Measurements from ENCODE around the gene MCM3. TPM values are rescaled to one million over a fixed set of nuclear protein-coding genes. Genes with fewer than 3 reads are reported as not detected.

The MCM3 gene
- polyA plus RNA-seq = 8.6 and 8.8 TPM in 2 replicates
- polyA minus RNA-seq = 9.7 and 13.8 TPM in 2 replicates

DNA sequence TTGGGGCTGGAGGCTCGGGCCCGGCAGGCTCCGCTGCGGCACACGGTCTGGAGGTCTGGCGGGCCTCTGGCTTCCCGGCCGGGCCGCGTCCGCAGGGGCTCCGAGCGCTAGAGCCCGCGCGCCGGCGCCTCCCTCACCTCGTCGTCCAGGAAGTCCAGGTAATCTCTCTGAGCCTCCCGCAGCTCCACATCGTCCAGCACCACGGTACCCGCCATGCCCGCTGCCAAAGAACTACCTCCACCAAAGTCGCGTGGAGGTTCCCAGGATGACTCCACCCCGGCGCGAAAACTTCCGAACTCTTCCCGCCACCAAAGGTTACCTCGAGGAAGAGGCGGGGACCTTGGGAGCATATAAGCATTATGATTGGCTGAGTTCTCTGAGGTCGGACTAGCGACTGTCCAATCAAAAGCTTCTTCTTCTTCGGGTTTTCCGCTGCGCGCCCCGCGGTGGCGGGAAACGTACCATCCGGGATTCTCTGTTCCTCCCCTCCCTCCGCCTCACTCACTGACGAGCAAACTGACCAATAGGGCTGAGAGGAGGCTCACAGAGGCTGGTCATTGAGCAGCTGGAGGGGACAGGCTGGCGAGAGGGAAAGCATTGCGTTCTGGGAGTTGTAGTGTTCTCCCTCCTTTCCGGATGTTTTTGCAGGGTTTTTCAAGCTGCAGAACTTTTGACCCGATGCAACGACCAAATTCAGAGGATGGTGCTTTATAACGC, at the start of gene MCM3:
MCM3 (minus strand) TSS at position 283 of the 717 bp plus-strand sequence; CDS start at position 215, 68 bp downstream.
- H3K36me3 ChIP-seq (ENCODE audit: insufficient read depth, low read length) = no peaks in the 10 kb centered on the region
- H3K4me3 ChIP-seq (ENCODE audit: low read length) = peak within 1 kb of the TSS; percentile 86
- H3K27me3 ChIP-seq (ENCODE audit: insufficient read depth, low read depth, low read length) = no peaks in the 10 kb centered on the region
- H3K4me2 ChIP-seq (ENCODE audit: low read length) = peak within 1 kb of the TSS; percentile 77
- no peak within 1 kb of the TSS for H3K27ac ChIP-seq (ENCODE audit: low read length)
- TF ChIP-seq EP300 (conservative IDR thresholded peaks at IDR 0.05; ENCODE audit: poor library complexity, severe bottlenecking) (no peak), MXI1 (conservative IDR thresholded peaks at IDR 0.05; ENCODE audit: poor library complexity, severe bottlenecking) (peak; percentile 98)
- TF ChIP-seq, protein P1, sequence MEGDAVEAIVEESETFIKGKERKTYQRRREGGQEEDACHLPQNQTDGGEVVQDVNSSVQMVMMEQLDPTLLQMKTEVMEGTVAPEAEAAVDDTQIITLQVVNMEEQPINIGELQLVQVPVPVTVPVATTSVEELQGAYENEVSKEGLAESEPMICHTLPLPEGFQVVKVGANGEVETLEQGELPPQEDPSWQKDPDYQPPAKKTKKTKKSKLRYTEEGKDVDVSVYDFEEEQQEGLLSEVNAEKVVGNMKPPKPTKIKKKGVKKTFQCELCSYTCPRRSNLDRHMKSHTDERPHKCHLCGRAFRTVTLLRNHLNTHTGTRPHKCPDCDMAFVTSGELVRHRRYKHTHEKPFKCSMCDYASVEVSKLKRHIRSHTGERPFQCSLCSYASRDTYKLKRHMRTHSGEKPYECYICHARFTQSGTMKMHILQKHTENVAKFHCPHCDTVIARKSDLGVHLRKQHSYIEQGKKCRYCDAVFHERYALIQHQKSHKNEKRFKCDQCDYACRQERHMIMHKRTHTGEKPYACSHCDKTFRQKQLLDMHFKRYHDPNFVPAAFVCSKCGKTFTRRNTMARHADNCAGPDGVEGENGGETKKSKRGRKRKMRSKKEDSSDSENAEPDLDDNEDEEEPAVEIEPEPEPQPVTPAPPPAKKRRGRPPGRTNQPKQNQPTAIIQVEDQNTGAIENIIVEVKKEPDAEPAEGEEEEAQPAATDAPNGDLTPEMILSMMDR (IDR thresholded peaks at IDR 0.05; ENCODE audit: poor library complexity, severe bottlenecking) = peak; percentile 65
- no peaks in the 10 kb centered on the region for H3K9me3 ChIP-seq (ENCODE audit: low read length)
- peaks cover 18% of the 10 kb centered on the region for H3K79me2 ChIP-seq (replicated peaks; ENCODE audit: insufficient read depth, low read length)
- H3K9me2 ChIP-seq (ENCODE audit: insufficient read depth, low read length) = no peaks in the 10 kb centered on the region
- H2AFZ ChIP-seq (ENCODE audit: low read depth, low read length) = peak within 1 kb of the TSS; percentile 53
- H4K20me1 ChIP-seq (ENCODE audit: insufficient read depth) = no peaks in the 10 kb centered on the region
- peak within 1 kb of the TSS; percentile 14 for H3K9ac ChIP-seq (ENCODE audit: low read length)
- H3F3A ChIP-seq (ENCODE audit: insufficient read depth, low read length, poor library complexity, severe bottlenecking) = no peaks in the 10 kb centered on the region

DNA sequence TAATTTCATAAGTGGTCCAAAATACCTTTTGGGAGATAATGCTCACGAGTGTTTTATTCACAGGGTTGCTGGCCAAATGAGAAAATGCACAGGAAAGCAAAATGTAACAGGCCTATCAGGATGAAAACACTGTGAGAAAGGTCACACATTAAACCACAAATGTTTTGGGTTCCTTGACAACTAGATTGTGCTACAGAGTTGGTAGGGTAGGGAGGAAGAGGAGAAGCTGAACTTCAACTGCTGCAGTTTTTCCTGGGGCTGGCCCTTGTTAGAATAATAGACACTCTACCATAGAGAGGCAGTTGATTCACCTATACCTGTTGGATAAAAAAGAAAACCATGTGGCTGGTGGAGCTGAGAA, 49.3 kb upstream of the MCM3 start:
- Histone ChIP-seq H3F3A (ENCODE audit: insufficient read depth, low read length, poor library complexity, severe bottlenecking) (no peaks in the 10 kb centered on the region), H3K79me2 (replicated peaks; ENCODE audit: insufficient read depth, low read length) (no peaks in the 10 kb centered on the region), H2AFZ (ENCODE audit: low read depth, low read length) (no peak overlapping the region), H3K27ac (ENCODE audit: low read length) (no peak overlapping the region), H4K20me1 (ENCODE audit: insufficient read depth) (no peaks in the 10 kb centered on the region), H3K9ac (ENCODE audit: low read length) (no peak overlapping the region), H3K4me2 (ENCODE audit: low read length) (no peak overlapping the region), H3K36me3 (ENCODE audit: insufficient read depth, low read length) (no peaks in the 10 kb centered on the region), H3K4me3 (ENCODE audit: low read length) (no peak overlapping the region), H3K9me2 (ENCODE audit: insufficient read depth, low read length) (no peaks in the 10 kb centered on the region), H3K9me3 (ENCODE audit: low read length) (no peaks in the 10 kb centered on the region), H3K27me3 (ENCODE audit: insufficient read depth, low read depth, low read length) (no peaks in the 10 kb centered on the region)
- TF ChIP-seq EZH2 (IDR thresholded peaks at IDR 0.05; ENCODE audit: borderline replicate concordance, insufficient read depth, low read length, poor library complexity, severe bottlenecking) (no peak), TAF1 (IDR thresholded peaks at IDR 0.05; ENCODE audit: low read depth) (no peak), RAD21 (conservative IDR thresholded peaks at IDR 0.05) (no peak), SMC3 (conservative IDR thresholded peaks at IDR 0.05; ENCODE audit: poor library complexity) (no peak), EP300 (conservative IDR thresholded peaks at IDR 0.05; ENCODE audit: poor library complexity, severe bottlenecking) (no peak), POLR2AphosphoS5 (IDR thresholded peaks at IDR 0.05) (no peak), MXI1 (conservative IDR thresholded peaks at IDR 0.05; ENCODE audit: poor library complexity, severe bottlenecking) (no peak)
- TF ChIP-seq, protein P2, sequence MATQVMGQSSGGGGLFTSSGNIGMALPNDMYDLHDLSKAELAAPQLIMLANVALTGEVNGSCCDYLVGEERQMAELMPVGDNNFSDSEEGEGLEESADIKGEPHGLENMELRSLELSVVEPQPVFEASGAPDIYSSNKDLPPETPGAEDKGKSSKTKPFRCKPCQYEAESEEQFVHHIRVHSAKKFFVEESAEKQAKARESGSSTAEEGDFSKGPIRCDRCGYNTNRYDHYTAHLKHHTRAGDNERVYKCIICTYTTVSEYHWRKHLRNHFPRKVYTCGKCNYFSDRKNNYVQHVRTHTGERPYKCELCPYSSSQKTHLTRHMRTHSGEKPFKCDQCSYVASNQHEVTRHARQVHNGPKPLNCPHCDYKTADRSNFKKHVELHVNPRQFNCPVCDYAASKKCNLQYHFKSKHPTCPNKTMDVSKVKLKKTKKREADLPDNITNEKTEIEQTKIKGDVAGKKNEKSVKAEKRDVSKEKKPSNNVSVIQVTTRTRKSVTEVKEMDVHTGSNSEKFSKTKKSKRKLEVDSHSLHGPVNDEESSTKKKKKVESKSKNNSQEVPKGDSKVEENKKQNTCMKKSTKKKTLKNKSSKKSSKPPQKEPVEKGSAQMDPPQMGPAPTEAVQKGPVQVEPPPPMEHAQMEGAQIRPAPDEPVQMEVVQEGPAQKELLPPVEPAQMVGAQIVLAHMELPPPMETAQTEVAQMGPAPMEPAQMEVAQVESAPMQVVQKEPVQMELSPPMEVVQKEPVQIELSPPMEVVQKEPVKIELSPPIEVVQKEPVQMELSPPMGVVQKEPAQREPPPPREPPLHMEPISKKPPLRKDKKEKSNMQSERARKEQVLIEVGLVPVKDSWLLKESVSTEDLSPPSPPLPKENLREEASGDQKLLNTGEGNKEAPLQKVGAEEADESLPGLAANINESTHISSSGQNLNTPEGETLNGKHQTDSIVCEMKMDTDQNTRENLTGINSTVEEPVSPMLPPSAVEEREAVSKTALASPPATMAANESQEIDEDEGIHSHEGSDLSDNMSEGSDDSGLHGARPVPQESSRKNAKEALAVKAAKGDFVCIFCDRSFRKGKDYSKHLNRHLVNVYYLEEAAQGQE (IDR thresholded peaks at IDR 0.05; ENCODE audit: borderline replicate concordance) = no peak
- TF ChIP-seq, protein P1 (IDR thresholded peaks at IDR 0.05; ENCODE audit: poor library complexity, severe bottlenecking) = no peak
